ENCODE results near the gene PTPRR. TPM values are rescaled to one million over a fixed set of nuclear protein-coding genes. Genes with fewer than 3 reads are reported as not detected.

Gene PTPRR
- total and polyA plus RNA-seq, 4 donors = 0.02 to 0.08 TPM; not detected in 2

DNA sequence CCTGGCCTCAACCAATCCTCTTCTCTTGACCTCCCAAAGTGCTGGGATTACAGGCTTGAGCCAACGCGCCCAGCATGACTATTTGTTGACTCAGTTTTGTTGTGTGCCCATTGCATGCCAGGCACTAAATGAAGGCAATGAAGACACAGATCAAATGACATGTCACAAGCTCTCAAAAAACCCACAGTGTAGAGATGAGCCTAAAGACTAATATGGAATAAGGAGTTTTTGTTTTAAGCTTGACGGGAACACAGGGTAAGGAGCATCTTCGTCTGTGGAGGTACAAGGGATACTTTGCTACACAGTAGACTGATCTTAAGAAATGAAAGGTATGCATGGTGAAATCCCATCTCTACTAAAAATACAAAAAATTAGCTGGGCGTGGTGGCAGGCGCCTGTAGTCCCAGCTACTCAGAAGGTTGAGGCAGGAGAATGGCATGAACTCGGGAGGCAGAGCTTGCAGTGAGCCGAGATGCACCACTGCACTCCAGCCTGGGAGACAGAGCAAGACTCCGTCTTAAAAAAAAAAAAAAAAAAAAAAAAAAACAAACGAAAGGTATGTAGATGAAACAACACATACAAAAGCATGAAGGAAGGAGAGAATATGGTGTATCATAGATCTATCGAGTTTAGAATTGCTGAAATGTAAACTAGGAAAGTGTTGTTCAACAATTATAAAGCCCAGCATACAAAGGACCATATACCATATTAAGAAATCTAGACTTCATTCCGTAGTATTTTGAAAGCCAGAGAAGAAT is 161.2 kb downstream of the PTPRR start:
- H3K9ac ChIP-seq (ENCODE audit: low read depth in 1 of 2, low read length in 2 of 2) = no peak overlapping the region
- TF ChIP-seq JUND (IDR thresholded peaks at IDR 0.05) (no peak), NR2F2 (IDR thresholded peaks at IDR 0.05) (no peak), TAF1 (conservative IDR thresholded peaks at IDR 0.05) (no peak), YY1 (IDR thresholded peaks at IDR 0.05) (no peak), SP1 (IDR thresholded peaks at IDR 0.05) (no peak), HNF4A (conservative IDR thresholded peaks at IDR 0.05) (no peak), GABPA (IDR thresholded peaks at IDR 0.05 in 1 of 2, conservative IDR thresholded peaks at IDR 0.05 in 1 of 2) (no peak), FOXA1 (IDR thresholded peaks at IDR 0.05) (no peak), HNF4G (IDR thresholded peaks at IDR 0.05) (no peak), REST (IDR thresholded peaks at IDR 0.05) (no peak), RAD21 (IDR thresholded peaks at IDR 0.05) (no peak)
- TF ChIP-seq, protein P1, sequence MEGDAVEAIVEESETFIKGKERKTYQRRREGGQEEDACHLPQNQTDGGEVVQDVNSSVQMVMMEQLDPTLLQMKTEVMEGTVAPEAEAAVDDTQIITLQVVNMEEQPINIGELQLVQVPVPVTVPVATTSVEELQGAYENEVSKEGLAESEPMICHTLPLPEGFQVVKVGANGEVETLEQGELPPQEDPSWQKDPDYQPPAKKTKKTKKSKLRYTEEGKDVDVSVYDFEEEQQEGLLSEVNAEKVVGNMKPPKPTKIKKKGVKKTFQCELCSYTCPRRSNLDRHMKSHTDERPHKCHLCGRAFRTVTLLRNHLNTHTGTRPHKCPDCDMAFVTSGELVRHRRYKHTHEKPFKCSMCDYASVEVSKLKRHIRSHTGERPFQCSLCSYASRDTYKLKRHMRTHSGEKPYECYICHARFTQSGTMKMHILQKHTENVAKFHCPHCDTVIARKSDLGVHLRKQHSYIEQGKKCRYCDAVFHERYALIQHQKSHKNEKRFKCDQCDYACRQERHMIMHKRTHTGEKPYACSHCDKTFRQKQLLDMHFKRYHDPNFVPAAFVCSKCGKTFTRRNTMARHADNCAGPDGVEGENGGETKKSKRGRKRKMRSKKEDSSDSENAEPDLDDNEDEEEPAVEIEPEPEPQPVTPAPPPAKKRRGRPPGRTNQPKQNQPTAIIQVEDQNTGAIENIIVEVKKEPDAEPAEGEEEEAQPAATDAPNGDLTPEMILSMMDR (IDR thresholded peaks at IDR 0.05; ENCODE audit: low read depth, low read length, missing input control) = no peak
- TF ChIP-seq, protein P2, sequence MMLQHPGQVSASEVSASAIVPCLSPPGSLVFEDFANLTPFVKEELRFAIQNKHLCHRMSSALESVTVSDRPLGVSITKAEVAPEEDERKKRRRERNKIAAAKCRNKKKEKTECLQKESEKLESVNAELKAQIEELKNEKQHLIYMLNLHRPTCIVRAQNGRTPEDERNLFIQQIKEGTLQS (IDR thresholded peaks at IDR 0.05) = no peak
- TF ChIP-seq, protein P3, sequence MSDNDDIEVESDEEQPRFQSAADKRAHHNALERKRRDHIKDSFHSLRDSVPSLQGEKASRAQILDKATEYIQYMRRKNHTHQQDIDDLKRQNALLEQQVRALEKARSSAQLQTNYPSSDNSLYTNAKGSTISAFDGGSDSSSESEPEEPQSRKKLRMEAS (IDR thresholded peaks at IDR 0.05) = no peak
- H3K4me1 ChIP-seq (ENCODE audit: control insufficient read depth in 4 of 4, insufficient read depth in 4 of 4, low read length in 3 of 4) = no peaks in the 10 kb centered on the region
- H3K4me3 ChIP-seq (ENCODE audit: low read depth in 1 of 3, low read length in 3 of 3) = no peak overlapping the region
- no peaks in the 10 kb centered on the region for H3K36me3 ChIP-seq (ENCODE audit: control insufficient read depth in 4 of 4, insufficient read depth in 3 of 4, low read depth in 1 of 4, low read length in 3 of 4)
- 91% methylated on average over 12 of the region's 12 CpGs for WGBS
- no peaks in the 10 kb centered on the region for H3K9me3 ChIP-seq (ENCODE audit: control insufficient read depth in 4 of 4, low read length in 3 of 4)
- no peak overlapping the region for H3K27ac ChIP-seq (ENCODE audit: low read depth in 1 of 2, low read length in 2 of 2)
- DNase-seq (ENCODE audit: low spot score) = no peak
- peaks cover 0 to 2% (median 0%) of the 10 kb centered on the region in 4 donors for H3K27me3 ChIP-seq (ENCODE audit: control insufficient read depth in 4 of 4, insufficient read depth in 4 of 4, low read length in 3 of 4)

DNA sequence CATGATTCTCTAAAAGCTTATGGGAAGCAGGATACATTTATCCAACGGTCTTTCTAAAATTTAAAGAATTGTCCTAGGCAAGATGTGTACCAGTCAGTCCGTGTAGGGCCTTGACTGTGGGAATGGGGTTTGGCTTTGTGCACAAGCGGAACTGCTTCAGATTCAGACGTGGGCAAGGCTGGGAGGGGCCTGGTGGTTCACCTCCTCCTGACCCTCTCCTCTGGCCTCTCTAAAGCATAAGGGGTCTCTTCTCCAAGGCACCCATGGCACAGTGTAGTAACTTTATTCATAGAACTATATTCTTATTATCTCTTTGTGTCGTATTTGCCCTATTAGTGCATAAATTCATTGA is 162.1 kb downstream of the PTPRR start:
- no peak for TF ChIP-seq SP1 (IDR thresholded peaks at IDR 0.05)
- TF ChIP-seq REST (IDR thresholded peaks at IDR 0.05) = no peak
- no peak for TF ChIP-seq RAD21 (IDR thresholded peaks at IDR 0.05)
- no peak for TF ChIP-seq FOXA2 (IDR thresholded peaks at IDR 0.05)
- TF ChIP-seq, protein P2 (IDR thresholded peaks at IDR 0.05) = no peak
- TF ChIP-seq HNF4G (IDR thresholded peaks at IDR 0.05) = no peak
- no peak for TF ChIP-seq GABPA (IDR thresholded peaks at IDR 0.05 in 1 of 2, conservative IDR thresholded peaks at IDR 0.05 in 1 of 2)
- TF ChIP-seq, protein P3 (IDR thresholded peaks at IDR 0.05) = no peak
- TF ChIP-seq, protein P1 (IDR thresholded peaks at IDR 0.05; ENCODE audit: low read depth, low read length, missing input control) = no peak
- H3K27ac ChIP-seq (ENCODE audit: low read depth in 1 of 2, low read length in 2 of 2) = no peak overlapping the region
- H3K4me3 ChIP-seq (ENCODE audit: low read depth in 1 of 3, low read length in 3 of 3) = no peak overlapping the region
- H3K9me3 ChIP-seq (ENCODE audit: control insufficient read depth in 4 of 4, low read length in 3 of 4) = no peaks in the 10 kb centered on the region
- H3K27me3 ChIP-seq (ENCODE audit: control insufficient read depth in 4 of 4, insufficient read depth in 4 of 4, low read length in 3 of 4) = no peaks in the 10 kb centered on the region
- no peaks in the 10 kb centered on the region for H3K4me1 ChIP-seq (ENCODE audit: control insufficient read depth in 4 of 4, insufficient read depth in 4 of 4, low read length in 3 of 4)
- no peak overlapping the region for H3K9ac ChIP-seq (ENCODE audit: low read depth in 1 of 2, low read length in 2 of 2)
- no peaks in the 10 kb centered on the region for H3K36me3 ChIP-seq (ENCODE audit: control insufficient read depth in 4 of 4, insufficient read depth in 3 of 4, low read depth in 1 of 4, low read length in 3 of 4)
- no peak for DNase-seq (ENCODE audit: low spot score)
- 89% methylated on average over 5 of the region's 5 CpGs for WGBS

All from liver (tissue), 9 donors.